OCI-LY3 (cell line): Measurements from ENCODE around the gene TEAD1.

Experiments
- CTCF ChIP-seq: fragments of 200-600, 300-600 bp; sonication (generic); IDR thresholded peaks from 2 replicates; pipeline ENCODE4 v1.5.1; 2014; ENCODE audit warnings: antibody characterized with exemption, low read length, low read depth
- EZH2phosphoT487 ChIP-seq: fragments of 200-600 bp; shearing (Covaris generic); IDR thresholded peaks from 2 replicates; pipeline ENCODE4 v1.6.1; 2018; ENCODE audit warnings: antibody characterized with exemption, mixed run types, low read depth

GRCh38 chr11:12968101-12968500 lies 293.9 kb downstream of the TEAD1 start:
- no peak for TF ChIP-seq CTCF
- no peak for TF ChIP-seq EZH2phosphoT487
